Esophagus muscularis mucosa (tissue), 4 donors: ENCODE measurements around the gene SETD7. TPM values are rescaled to one million over a fixed set of nuclear protein-coding genes. Genes with fewer than 3 reads are reported as not detected.

ENCODE experiments used
- DNase-seq: peaks from one replicate; pipeline ENCODE4 v3.0.0-alpha.2; 2017; ENCODE audit errors: extremely low spot score
- H3K27ac ChIP-seq, 4 donors: fragments of 200-600 bp; sonication (generic); replicated peaks in 1 of 4; 1 replicate in 3 of 4; 2 replicates in 1 of 4; pipeline ENCODE4 v1.5.1; 2016 to 2019; ENCODE audit warnings: mild to moderate bottlenecking in 1 of 4
- H3K27me3 ChIP-seq, 4 donors: fragments of 200-600 bp; sonication (generic); one replicate each; pipeline versions ENCODE4 v1.5.1 to v1.6.0; 2016 to 2019
- H3K36me3 ChIP-seq, 4 donors: fragments of 200-600 bp; sonication (generic); one replicate each; pipeline ENCODE4 v1.5.1; 2016 to 2019
- H3K4me1 ChIP-seq, 4 donors: fragments of 200-600 bp; sonication (generic); one replicate each; pipeline ENCODE4 v1.5.1; 2016 to 2019
- H3K4me3 ChIP-seq, 4 donors: fragments of 200-600 bp; sonication (generic); 1 replicate in 2 of 4; 2 replicates in 2 of 4; pipeline ENCODE4 v1.5.1; 2016 to 2019; ENCODE audit warnings: mild to moderate bottlenecking in 4 of 4, moderate library complexity in 1 of 4
- H3K9me3 ChIP-seq, 4 donors: fragments of 200-600 bp; sonication (generic); 1 replicate in 3 of 4; 2 replicates in 1 of 4; pipeline ENCODE4 v1.5.1; 2016 to 2019
- EP300 ChIP-seq: sonication (generic); formaldehyde crosslinking; IDR thresholded peaks from one replicate; pipeline ENCODE4 v1.6.1; 2017; ENCODE audit warnings: antibody characterized with exemption
- POLR2A ChIP-seq: fragments of 450-650 bp; IDR thresholded peaks from one replicate; pipeline ENCODE4 v1.6.1; 2017; ENCODE audit warnings: antibody characterized with exemption, moderate library complexity, mild to moderate bottlenecking, low read depth
- POLR2AphosphoS5 ChIP-seq, 2 donors: sonication (generic); formaldehyde crosslinking; IDR thresholded peaks; one replicate each; pipeline ENCODE4 v1.6.1; 2017; ENCODE audit warnings: antibody characterized with exemption in 2 of 2
- WGBS: methylation state at CpG from one replicate; pipeline ENCODE4 v1.1.5; 2018; 5-methylcytosine and 5-hydroxymethylcytosine counted together
- intact Hi-C: fragments of 100-400 bp; cut with DNase I; formaldehyde crosslinking; loops from one replicate; pipeline ENCODE4 v1.15.1; 2023
- total RNA-seq, 4 donors: library from RNA; depleted of rRNA; stranded (reverse); fragments of >200 nt; gene quantifications; one replicate each; pipeline versions ENCODE4 v1.1.0 to v1.2.1, GENCODE V29; 2016
- TF ChIP-seq, protein P1 (sequence below), 3 experiments: fragments of 200-600 bp in 2 of 3; fragments of 450-650 bp in 1 of 3; sonication (generic) in 2 of 3; IDR thresholded peaks; one replicate each; pipeline ENCODE4 v1.5.1; 2017 to 2019; ENCODE audit warnings: antibody characterized with exemption in 3 of 3, mild to moderate bottlenecking in 2 of 3, moderate library complexity in 1 of 3

The SETD7 gene
- total RNA-seq, 4 donors from 2014 or later = 54.4 to 96.0 (median 63.9) TPM

- Histone ChIP-seq H3K4me3 (no peak overlapping the region), H3K4me1 (peaks cover 5 to 18% (median 15%) of the 10 kb centered on the region in 4 donors), H3K27ac (no peak overlapping the region), H3K9me3 (no peaks in the 10 kb centered on the region), H3K27me3 (no peaks in the 10 kb centered on the region), H3K36me3 (peaks cover 19 to 88% (median 61%) of the 10 kb centered on the region in 4 donors)
- intact Hi-C loops = no loop called here
- 37% methylated on average over 2 of the region's 2 CpGs for WGBS
- TF ChIP-seq POLR2AphosphoS5 (IDR thresholded peaks at IDR 0.05) (no peak), EP300 (no peak), POLR2A (no peak)
- TF ChIP-seq, protein P1, sequence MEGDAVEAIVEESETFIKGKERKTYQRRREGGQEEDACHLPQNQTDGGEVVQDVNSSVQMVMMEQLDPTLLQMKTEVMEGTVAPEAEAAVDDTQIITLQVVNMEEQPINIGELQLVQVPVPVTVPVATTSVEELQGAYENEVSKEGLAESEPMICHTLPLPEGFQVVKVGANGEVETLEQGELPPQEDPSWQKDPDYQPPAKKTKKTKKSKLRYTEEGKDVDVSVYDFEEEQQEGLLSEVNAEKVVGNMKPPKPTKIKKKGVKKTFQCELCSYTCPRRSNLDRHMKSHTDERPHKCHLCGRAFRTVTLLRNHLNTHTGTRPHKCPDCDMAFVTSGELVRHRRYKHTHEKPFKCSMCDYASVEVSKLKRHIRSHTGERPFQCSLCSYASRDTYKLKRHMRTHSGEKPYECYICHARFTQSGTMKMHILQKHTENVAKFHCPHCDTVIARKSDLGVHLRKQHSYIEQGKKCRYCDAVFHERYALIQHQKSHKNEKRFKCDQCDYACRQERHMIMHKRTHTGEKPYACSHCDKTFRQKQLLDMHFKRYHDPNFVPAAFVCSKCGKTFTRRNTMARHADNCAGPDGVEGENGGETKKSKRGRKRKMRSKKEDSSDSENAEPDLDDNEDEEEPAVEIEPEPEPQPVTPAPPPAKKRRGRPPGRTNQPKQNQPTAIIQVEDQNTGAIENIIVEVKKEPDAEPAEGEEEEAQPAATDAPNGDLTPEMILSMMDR (IDR thresholded peaks at IDR 0.05) = no peak
- no peak for DNase-seq
Measured at GRCh38 chr4:139525414-139525813, 30.6 kb downstream of the SETD7 start.

- 84% methylated on average over 4 of the region's 4 CpGs for WGBS
- TF ChIP-seq EP300 (no peak), POLR2AphosphoS5 (IDR thresholded peaks at IDR 0.05) (no peak), POLR2A (no peak)
- TF ChIP-seq, protein P1 (IDR thresholded peaks at IDR 0.05) = no peak
- H3K4me3 ChIP-seq = no peak overlapping the region
- no peak overlapping the region for H3K27ac ChIP-seq
- no peaks in the 10 kb centered on the region for H3K9me3 ChIP-seq
- intact Hi-C loops = no loop called here
- H3K4me1 ChIP-seq = peaks cover 5 to 18% (median 15%) of the 10 kb centered on the region in 4 donors
- DNase-seq = peak; percentile 50
- H3K27me3 ChIP-seq = no peaks in the 10 kb centered on the region
- peaks cover 19 to 98% (median 71%) of the 10 kb centered on the region in 4 donors for H3K36me3 ChIP-seq
Measured at GRCh38 chr4:139524062-139524631, 31.9 kb downstream of the SETD7 start.

DNA sequence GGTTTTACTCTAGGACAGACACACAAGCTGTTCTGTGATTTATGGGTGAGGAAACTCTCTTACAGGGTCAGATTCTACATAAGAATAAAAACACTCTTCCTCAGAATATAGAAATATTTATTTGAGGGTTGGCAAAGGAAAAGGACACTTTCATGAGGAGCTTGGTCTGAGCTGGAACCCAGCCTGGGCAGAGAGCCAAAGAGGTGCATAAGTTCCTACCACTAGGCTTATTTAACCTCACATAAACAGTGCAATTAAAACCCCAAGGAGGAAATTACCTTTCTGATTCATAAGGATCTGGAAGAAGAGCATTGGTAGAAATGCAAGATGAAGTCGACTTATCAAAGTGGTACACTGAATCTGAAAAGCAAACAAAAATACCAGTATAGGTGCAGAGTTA lies 32.9 kb downstream of the SETD7 start:
- Histone ChIP-seq H3K27me3 (no peaks in the 10 kb centered on the region), H3K4me1 (peaks cover 5 to 17% (median 13%) of the 10 kb centered on the region in 4 donors), H3K9me3 (no peaks in the 10 kb centered on the region), H3K36me3 (peaks cover 17 to 98% (median 71%) of the 10 kb centered on the region in 4 donors), H3K4me3 (no peak overlapping the region), H3K27ac (no peak overlapping the region)
- DNase-seq = peak; percentile 24
- 79% methylated on average over 1 of the region's 1 CpG for WGBS
- intact Hi-C loops = no loop called here
- TF ChIP-seq POLR2AphosphoS5 (IDR thresholded peaks at IDR 0.05) (no peak), POLR2A (no peak), EP300 (no peak)
- TF ChIP-seq, protein P1 (IDR thresholded peaks at IDR 0.05) = no peak

- H3K36me3 ChIP-seq = peaks cover 19 to 98% (median 74%) of the 10 kb centered on the region in 4 donors
- TF ChIP-seq POLR2AphosphoS5 (IDR thresholded peaks at IDR 0.05) (no peak), EP300 (no peak), POLR2A (no peak)
- TF ChIP-seq, protein P1 (IDR thresholded peaks at IDR 0.05) = no peak
Measured at GRCh38 chr4:139522457-139522856, 33.6 kb downstream of the SETD7 start.

More at GRCh38 chr4:139522457-139522856, 33.6 kb downstream of the SETD7 start:
- no peak overlapping the region for H3K27ac ChIP-seq
- H3K9me3 ChIP-seq = no peaks in the 10 kb centered on the region
- H3K4me1 ChIP-seq = peaks cover 5 to 17% (median 13%) of the 10 kb centered on the region in 4 donors
- H3K4me3 ChIP-seq = no peak overlapping the region
- 66% methylated on average over 4 of the region's 4 CpGs for WGBS
- H3K27me3 ChIP-seq = no peaks in the 10 kb centered on the region
- DNase-seq = no peak
- intact Hi-C loops = no loop called here
